IMR-90 (cell line): ENCODE results near the gene PRR5.

ENCODE experiments used
- BHLHE40 ChIP-seq: fragments of 150-350 bp; IDR thresholded peaks from 2 replicates; pipeline ENCODE4 v1.6.1; 2016; ENCODE audit warnings: mild to moderate bottlenecking, low read depth, low read length
- CHD1 ChIP-seq: IDR thresholded peaks from 2 replicates; pipeline ENCODE4 v1.6.1; 2012; ENCODE audit warnings: low read depth, low read length, improper control_type of control experiment
- CTCF ChIP-seq: conservative IDR thresholded peaks from 2 replicates; pipeline ENCODE4 v1.5.1; 2012; ENCODE audit warnings: mild to moderate bottlenecking, low read depth, low read length, improper control_type of control experiment
- ELK1 ChIP-seq: fragments of 150-350 bp; IDR thresholded peaks from 2 replicates; pipeline ENCODE4 v1.6.1; 2016; ENCODE audit warnings: low read depth, mild to moderate bottlenecking, low read length, moderate library complexity, borderline replicate concordance
- FOS ChIP-seq: fragments of 150-350 bp; IDR thresholded peaks from 2 replicates; pipeline ENCODE4 v1.6.1; 2016; ENCODE audit warnings: low read depth, low read length
- MAFK ChIP-seq: IDR thresholded peaks from 2 replicates; pipeline ENCODE4 v1.6.1; 2012; ENCODE audit warnings: low read depth, low read length, improper control_type of control experiment
- MXI1 ChIP-seq: IDR thresholded peaks from 2 replicates; pipeline ENCODE4 v1.6.1; 2012; ENCODE audit warnings: low read depth, mild to moderate bottlenecking, low read length, moderate library complexity, borderline replicate concordance
- NFE2L2 ChIP-seq: fragments of 150-350 bp; IDR thresholded peaks from 2 replicates; pipeline ENCODE4 v1.6.1; 2016; ENCODE audit warnings: low read depth, mild to moderate bottlenecking, low read length
- POLR2A ChIP-seq: IDR thresholded peaks from 2 replicates; pipeline ENCODE4 v1.6.1; 2012; ENCODE audit warnings: mild to moderate bottlenecking, low read depth, low read length
- RAD21 ChIP-seq: IDR thresholded peaks from 2 replicates; pipeline ENCODE4 v1.6.1; 2012; ENCODE audit warnings: low read length, improper control_type of control experiment
- RCOR1 ChIP-seq: IDR thresholded peaks from 2 replicates; pipeline ENCODE4 v1.6.1; 2012; ENCODE audit warnings: mild to moderate bottlenecking, low read length, improper control_type of control experiment; ENCODE audit not compliant: insufficient replicate concordance
- RFX5 ChIP-seq: IDR thresholded peaks from 2 replicates; pipeline ENCODE4 v1.8.0; 2012; ENCODE audit warnings: low read depth, mild to moderate bottlenecking, low read length, moderate library complexity
- SMC3 ChIP-seq: fragments of 150-350 bp; IDR thresholded peaks from 2 replicates; pipeline ENCODE4 v1.6.1; 2016; ENCODE audit warnings: low read depth, mild to moderate bottlenecking, antibody characterized with exemption, low read length, moderate library complexity
- USF2 ChIP-seq: fragments of 150-350 bp; IDR thresholded peaks from 2 replicates; pipeline ENCODE4 v1.6.1; 2017; ENCODE audit warnings: mild to moderate bottlenecking, antibody characterized with exemption, low read length, low read depth

- TF ChIP-seq CTCF: no peak
- no peak for TF ChIP-seq SMC3
- TF ChIP-seq POLR2A: no peak
- TF ChIP-seq RFX5: no peak
- no peak for TF ChIP-seq USF2
- no peak for TF ChIP-seq FOS
- TF ChIP-seq MXI1: no peak
- TF ChIP-seq RCOR1: no peak
- TF ChIP-seq MAFK: no peak
- no peak for TF ChIP-seq BHLHE40
- TF ChIP-seq ELK1: no peak
- no peak for TF ChIP-seq CHD1
- TF ChIP-seq NFE2L2: no peak
- no peak for TF ChIP-seq RAD21
Measured at GRCh38 chr22:44722611-44723010, 20.6 kb downstream of the PRR5 start.
